HG02588 (cell line): Measurements from ENCODE around the gene CCDC34.
"Not testable (repeated sequence)": the region's sequence is repeated elsewhere in the genome, so short reads cannot be mapped to it uniquely, and the experiment has no call there.

Experiments used
- ATAC-seq: cut with Tn5 transposase; IDR thresholded peaks from one replicate; pipeline ENCODE4 v1.9.1; 2021; ENCODE audit warnings: mild to moderate bottlenecking, moderate library complexity; ENCODE audit not compliant: unreplicated experiment

The CCDC34 gene

GRCh38 chr11:27363576-27364117 lies 632 bp upstream of the CCDC34 start:
- ATAC-seq, result no peak

GRCh38 chr11:27361649-27362431 lies 1.2 kb downstream of the CCDC34 start:
- ATAC-seq, result no peak

GRCh38 chr11:27358296-27358695 lies 4.7 kb downstream of the CCDC34 start:
- no peak for ATAC-seq

GRCh38 chr11:27357250-27357649 lies 5.8 kb downstream of the CCDC34 start:
- ATAC-seq, result no peak

- no peak for ATAC-seq
Observed at GRCh38 chr11:27356624-27357222, 6.3 kb downstream of the CCDC34 start.

GRCh38 chr11:27355575-27356104 lies 7.4 kb downstream of the CCDC34 start:
- ATAC-seq, result no peak

- ATAC-seq, result no peak
Observed at GRCh38 chr11:27354359-27354965, 8.6 kb downstream of the CCDC34 start.

GRCh38 chr11:27353593-27354358 lies 9.2 kb downstream of the CCDC34 start:
- no peak for ATAC-seq

- no peak for ATAC-seq
Observed at GRCh38 chr11:27352781-27353180, 10.2 kb downstream of the CCDC34 start.

- ATAC-seq, result no peak
Observed at GRCh38 chr11:27350511-27350910, 12.5 kb downstream of the CCDC34 start.

- ATAC-seq, result no peak
Observed at GRCh38 chr11:27349919-27350318, 13.1 kb downstream of the CCDC34 start.

GRCh38 chr11:27348340-27348873 lies 14.6 kb downstream of the CCDC34 start:
- ATAC-seq, result no peak

- ATAC-seq, result no peak
Observed at GRCh38 chr11:27347359-27348339, 15.4 kb downstream of the CCDC34 start.

- no peak for ATAC-seq
Observed at GRCh38 chr11:27339941-27340340, 23.1 kb downstream of the CCDC34 start.

- not testable (repeated sequence) for ATAC-seq
Observed at GRCh38 chr11:27334764-27335163, 28.3 kb downstream of the CCDC34 start.

GRCh38 chr11:27331981-27332380 lies 31.0 kb downstream of the CCDC34 start:
- ATAC-seq, result no peak

GRCh38 chr11:27330633-27331270 lies 32.3 kb downstream of the CCDC34 start:
- ATAC-seq, result no peak

GRCh38 chr11:27329867-27330632 lies 33.0 kb downstream of the CCDC34 start:
- ATAC-seq, result no peak
